H1 (cell line): Measurements from ENCODE around the gene ODAD3. TPM values are rescaled to one million over a fixed set of nuclear protein-coding genes. Genes with fewer than 3 reads are reported as not detected.

Experiments
- ASH2L ChIP-seq: fragments of 200-600, 300-600 bp; sonication (generic); IDR thresholded peaks from one replicate; pipeline ENCODE4 v1.7.1; 2017; ENCODE audit warnings: low read length
- CBX5 ChIP-seq: fragments of 300-800, 300-1000 bp; sonication (generic); IDR thresholded peaks from 2 replicates; pipeline ENCODE4 v1.7.1; 2016; ENCODE audit warnings: antibody characterized with exemption, low read length, low read depth
- CEBPB ChIP-seq: IDR thresholded peaks from 2 replicates; pipeline ENCODE4 v1.6.1; 2012; ENCODE audit warnings: low read depth, low read length
- CHD1 ChIP-seq: IDR thresholded peaks from 2 replicates; pipeline ENCODE4 v1.6.1; 2012; ENCODE audit warnings: low read depth, low read length, improper control_type of control experiment
- EGR1 ChIP-seq: IDR thresholded peaks from 2 replicates; pipeline ENCODE4 v1.6.1; 2011; ENCODE audit warnings: low read depth, low read length, borderline replicate concordance
- EP300 ChIP-seq, 2 experiments: IDR thresholded peaks; 1 replicate in 1 of 2; 2 replicates in 1 of 2; pipeline ENCODE4 v1.6.1; 2011 to 2012; ENCODE audit warnings: low read depth in 2 of 2, low read length in 2 of 2, mild to moderate bottlenecking in 2 of 2, borderline replicate concordance in 1 of 2, inconsistent platforms in 1 of 2, moderate library complexity in 1 of 2
- EZH2 ChIP-seq: fragments of 200-600 bp; sonication (generic); IDR thresholded peaks from 2 replicates; pipeline ENCODE4 v1.7.1; 2012; ENCODE audit warnings: low read depth, mild to moderate bottlenecking, moderate library complexity, low read length, inconsistent platforms; ENCODE audit not compliant: severe bottlenecking
- GABPA ChIP-seq: IDR thresholded peaks from 2 replicates; pipeline ENCODE4 v1.6.1; 2011; ENCODE audit warnings: mild to moderate bottlenecking, low read length, moderate library complexity, borderline replicate concordance; ENCODE audit not compliant: insufficient read depth
- HDAC6 ChIP-seq: IDR thresholded peaks from one replicate; pipeline ENCODE4 v1.7.1; 2012; ENCODE audit warnings: low read depth, mild to moderate bottlenecking, inconsistent platforms, low read length, moderate library complexity
- KDM1A ChIP-seq: fragments of 200-600, 300-600 bp; sonication (generic); IDR thresholded peaks from 2 replicates; pipeline ENCODE4 v1.7.1; 2016; ENCODE audit warnings: mild to moderate bottlenecking, low read length, borderline replicate concordance
- KDM5A ChIP-seq: fragments of 200-600 bp; IDR thresholded peaks from 2 replicates; pipeline ENCODE4 v1.7.1; 2012; ENCODE audit warnings: mild to moderate bottlenecking, low read length, inconsistent platforms, mixed read lengths
- MAX ChIP-seq: IDR thresholded peaks from 2 replicates; pipeline ENCODE4 v1.6.1; 2012; ENCODE audit warnings: inconsistent platforms
- POLR2A ChIP-seq, 2 experiments: IDR thresholded peaks; 1 replicate in 1 of 2; 2 replicates in 1 of 2; pipeline ENCODE4 v1.6.1; 2011; ENCODE audit warnings: low read depth in 2 of 2, low read length in 2 of 2, mild to moderate bottlenecking in 2 of 2; ENCODE audit errors: control extremely low read depth in 1 of 2
- POLR2AphosphoS5 ChIP-seq: IDR thresholded peaks from 2 replicates; pipeline ENCODE4 v1.6.1; 2011; ENCODE audit warnings: low read depth, low read length
- RNF2 ChIP-seq: fragments of 200-900, 300-1000 bp; sonication (generic); IDR thresholded peaks from 2 replicates; pipeline ENCODE4 v1.7.1; 2016; ENCODE audit warnings: borderline replicate concordance, low read depth, mild to moderate bottlenecking, antibody characterized with exemption, low read length; ENCODE audit not compliant: poor library complexity, severe bottlenecking; ENCODE audit errors: missing control alignments
- SIRT6 ChIP-seq: IDR thresholded peaks from one replicate; pipeline ENCODE4 v1.7.1; 2012; ENCODE audit warnings: low read length, inconsistent platforms
- SIX5 ChIP-seq: IDR thresholded peaks from 2 replicates; pipeline ENCODE4 v1.6.1; 2011; ENCODE audit warnings: mild to moderate bottlenecking, low read depth, low read length
- SP1 ChIP-seq: IDR thresholded peaks from 2 replicates; pipeline ENCODE4 v1.6.1; 2011; ENCODE audit warnings: low read depth, low read length
- SRF ChIP-seq: IDR thresholded peaks from 2 replicates; pipeline ENCODE4 v1.6.1; 2011; ENCODE audit warnings: mild to moderate bottlenecking, low read depth, low read length, moderate library complexity
- TCF12 ChIP-seq: IDR thresholded peaks from 2 replicates; pipeline ENCODE4 v1.6.1; 2011; ENCODE audit warnings: low read depth, mild to moderate bottlenecking, low read length
- polyA plus RNA-seq, 7 experiments: library from polyadenylated mRNA; depleted of rRNA in 3 of 7; stranded (reverse) in 5 of 7; unstranded in 2 of 7; fragments of >200 nt in 5 of 7; fragments of 200-250 nt in 2 of 7; gene quantifications; 1 replicate in 5 of 7; 2 replicates in 1 of 7; 4 replicates in 1 of 7; pipeline versions ENCODE4 v1.2.1 to v1.2.3, GENCODE V29; 2011 to 2013; ENCODE audit warnings: missing spikeins in 2 of 7, mixed read lengths in 2 of 7
- total RNA-seq: library from RNA; stranded (reverse); fragmentation: NEBNext Ultra II Directional; extraction: Animal tissue kit (Norgen Biotek cat#: 25700); gene quantifications from 2 replicates; pipeline ENCODE4 v1.2.1, GENCODE V29; 2021
- TF ChIP-seq, protein P1 (sequence below), 3 experiments: IDR thresholded peaks; 1 replicate in 2 of 3; 2 replicates in 1 of 3; pipeline versions ENCODE4 v1.5.1 to v1.6.1; 2011; ENCODE audit warnings: low read length in 3 of 3, mild to moderate bottlenecking in 3 of 3, inconsistent platforms in 2 of 3, low read depth in 1 of 3, moderate library complexity in 1 of 3; ENCODE audit not compliant: insufficient read depth in 1 of 3; ENCODE audit errors: control extremely low read depth in 1 of 3
- TF ChIP-seq, protein P2 (sequence below): IDR thresholded peaks from 2 replicates; pipeline ENCODE4 v1.6.1; 2011; ENCODE audit warnings: low read depth, mild to moderate bottlenecking, low read length; ENCODE audit not compliant: insufficient read depth

ODAD3 gene
- total and polyA plus RNA-seq, 2 of the 8 experiments (the other 6 are each of a cell fraction or from before 2014, with no cell fraction given) = 2.1 to 2.2 TPM

- TF ChIP-seq, protein P1, sequence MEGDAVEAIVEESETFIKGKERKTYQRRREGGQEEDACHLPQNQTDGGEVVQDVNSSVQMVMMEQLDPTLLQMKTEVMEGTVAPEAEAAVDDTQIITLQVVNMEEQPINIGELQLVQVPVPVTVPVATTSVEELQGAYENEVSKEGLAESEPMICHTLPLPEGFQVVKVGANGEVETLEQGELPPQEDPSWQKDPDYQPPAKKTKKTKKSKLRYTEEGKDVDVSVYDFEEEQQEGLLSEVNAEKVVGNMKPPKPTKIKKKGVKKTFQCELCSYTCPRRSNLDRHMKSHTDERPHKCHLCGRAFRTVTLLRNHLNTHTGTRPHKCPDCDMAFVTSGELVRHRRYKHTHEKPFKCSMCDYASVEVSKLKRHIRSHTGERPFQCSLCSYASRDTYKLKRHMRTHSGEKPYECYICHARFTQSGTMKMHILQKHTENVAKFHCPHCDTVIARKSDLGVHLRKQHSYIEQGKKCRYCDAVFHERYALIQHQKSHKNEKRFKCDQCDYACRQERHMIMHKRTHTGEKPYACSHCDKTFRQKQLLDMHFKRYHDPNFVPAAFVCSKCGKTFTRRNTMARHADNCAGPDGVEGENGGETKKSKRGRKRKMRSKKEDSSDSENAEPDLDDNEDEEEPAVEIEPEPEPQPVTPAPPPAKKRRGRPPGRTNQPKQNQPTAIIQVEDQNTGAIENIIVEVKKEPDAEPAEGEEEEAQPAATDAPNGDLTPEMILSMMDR (IDR thresholded peaks at IDR 0.05; ENCODE audit: control extremely low read depth in 1 of 3, insufficient read depth in 1 of 3, low read depth in 1 of 3, low read length in 3 of 3) = peak; percentile 92 to 94 (median 92)
- no peak for TF ChIP-seq EZH2
- no peak for TF ChIP-seq HDAC6
- TF ChIP-seq, protein P2, sequence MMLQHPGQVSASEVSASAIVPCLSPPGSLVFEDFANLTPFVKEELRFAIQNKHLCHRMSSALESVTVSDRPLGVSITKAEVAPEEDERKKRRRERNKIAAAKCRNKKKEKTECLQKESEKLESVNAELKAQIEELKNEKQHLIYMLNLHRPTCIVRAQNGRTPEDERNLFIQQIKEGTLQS = no peak
- TF ChIP-seq EP300 (IDR thresholded peaks at IDR 0.05; ENCODE audit: borderline replicate concordance in 1 of 2, low read depth in 2 of 2, low read length in 2 of 2) = no peak
- TF ChIP-seq EGR1 = no peak
- peak; percentile 27 for TF ChIP-seq ASH2L
- TF ChIP-seq POLR2A (IDR thresholded peaks at IDR 0.05; ENCODE audit: control extremely low read depth in 1 of 2, low read depth in 2 of 2, low read length in 2 of 2) = peak in 1 of 2 experiments; percentile 32; a peak in 1 of 3 replicates
- TF ChIP-seq KDM1A = peak; percentile 95
- TF ChIP-seq SRF = no peak
- no peak for TF ChIP-seq GABPA
- no peak for TF ChIP-seq KDM5A
- peak; percentile 79 for TF ChIP-seq MAX
- TF ChIP-seq SP1 = no peak
- TF ChIP-seq TCF12 = no peak
- no peak for TF ChIP-seq SIRT6
- TF ChIP-seq POLR2AphosphoS5 = no peak
- no peak for TF ChIP-seq RNF2
- TF ChIP-seq CBX5 = no peak
- no peak for TF ChIP-seq CHD1
- TF ChIP-seq CEBPB = no peak
- TF ChIP-seq SIX5 = no peak
Measured at GRCh38 chr19:11382898-11383705, 51.8 kb downstream of the ODAD3 start (continued).
